Measurements from ENCODE around the gene TNFRSF21.
"Not testable (repeated sequence)": the region's sequence is repeated elsewhere in the genome, so short reads cannot be mapped to it uniquely, and the experiment has no call there.

TNFRSF21 gene

GRCh38 chr6:47309291-47310130 lies at the start of gene TNFRSF21:
Gene TNFRSF21 (minus strand): TSS chr6:47309905. CDS start chr6:47309511, 394 bp downstream.
- peak; percentile 59 for DNase-seq

GRCh38 chr6:47358440-47359225 lies 48.9 kb upstream of the TNFRSF21 start:
- no peak for DNase-seq

- no peak for DNase-seq
Measured at GRCh38 chr6:47357827-47358226, 48.1 kb upstream of the TNFRSF21 start.

DNA sequence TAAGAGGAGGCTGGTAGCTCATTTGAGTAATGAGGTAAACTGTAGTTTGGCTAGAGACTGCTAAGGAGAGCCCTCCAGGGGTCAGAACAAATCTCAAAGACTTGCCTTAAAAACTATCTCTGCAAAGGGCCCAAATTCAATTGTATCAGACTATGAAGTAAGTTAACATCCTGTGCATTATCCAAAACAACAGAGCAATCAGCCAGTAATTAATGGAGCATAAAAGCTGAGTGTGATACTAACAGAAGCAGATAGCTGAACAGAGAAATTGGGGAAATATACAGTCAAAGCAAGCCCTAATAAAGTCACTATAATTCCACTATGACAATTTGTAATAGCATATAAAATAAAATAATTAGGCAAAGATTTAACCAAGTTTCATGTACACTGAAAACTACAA lies 45.8 kb upstream of the TNFRSF21 start:
- DNase-seq, result no peak

- DNase-seq, result no peak
Measured at GRCh38 chr6:47353871-47354270, 44.2 kb upstream of the TNFRSF21 start.

GRCh38 chr6:47352966-47353365 lies 43.3 kb upstream of the TNFRSF21 start:
- DNase-seq, result no peak

GRCh38 chr6:47352194-47352920 lies 42.7 kb upstream of the TNFRSF21 start:
- no peak for DNase-seq

- no peak for DNase-seq
Measured at GRCh38 chr6:47351621-47352020, 41.9 kb upstream of the TNFRSF21 start.

GRCh38 chr6:47349931-47350330 lies 40.2 kb upstream of the TNFRSF21 start:
- DNase-seq, result no peak

- no peak for DNase-seq
Measured at GRCh38 chr6:47348316-47348863, 38.7 kb upstream of the TNFRSF21 start.

DNA sequence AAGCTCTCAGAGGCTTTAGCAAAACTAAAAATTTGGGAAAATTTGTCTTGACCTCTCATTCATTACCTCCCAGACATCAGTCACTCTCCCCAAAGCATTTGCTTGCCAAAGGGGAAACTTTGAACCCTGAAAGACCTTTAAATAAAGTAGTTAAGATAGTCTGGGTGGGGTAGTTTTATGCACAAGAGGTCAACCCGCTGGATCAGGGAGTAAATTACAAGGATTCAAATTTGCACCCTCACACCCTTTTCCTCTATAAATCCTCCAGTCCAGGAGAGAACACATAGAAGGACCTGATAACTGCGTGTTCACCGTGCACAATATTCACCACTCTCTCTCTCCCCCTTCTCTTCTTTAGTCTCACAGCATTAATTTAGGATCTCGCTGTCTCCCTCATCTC lies 36.1 kb upstream of the TNFRSF21 start:
- no peak for DNase-seq

DNA sequence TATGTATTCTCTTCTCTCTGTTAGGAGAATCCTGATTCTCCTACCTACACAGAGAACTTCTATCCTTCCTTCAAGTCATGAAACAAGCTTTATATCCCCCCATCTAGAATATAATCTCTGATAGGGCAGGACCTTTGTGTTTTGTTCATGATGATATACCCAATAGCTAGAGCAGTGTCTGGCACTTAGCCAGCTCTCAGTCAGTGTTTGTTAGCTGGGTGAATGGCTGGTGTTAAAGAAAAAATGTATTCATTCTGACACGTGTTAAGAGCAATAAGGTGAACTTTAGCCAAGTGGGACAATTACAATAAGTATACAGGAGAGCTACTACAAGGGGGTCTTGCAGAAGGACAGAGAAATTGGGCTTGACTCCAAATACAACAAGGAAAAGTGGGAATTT lies 34.3 kb upstream of the TNFRSF21 start:
- DNase-seq, result no peak

DNA sequence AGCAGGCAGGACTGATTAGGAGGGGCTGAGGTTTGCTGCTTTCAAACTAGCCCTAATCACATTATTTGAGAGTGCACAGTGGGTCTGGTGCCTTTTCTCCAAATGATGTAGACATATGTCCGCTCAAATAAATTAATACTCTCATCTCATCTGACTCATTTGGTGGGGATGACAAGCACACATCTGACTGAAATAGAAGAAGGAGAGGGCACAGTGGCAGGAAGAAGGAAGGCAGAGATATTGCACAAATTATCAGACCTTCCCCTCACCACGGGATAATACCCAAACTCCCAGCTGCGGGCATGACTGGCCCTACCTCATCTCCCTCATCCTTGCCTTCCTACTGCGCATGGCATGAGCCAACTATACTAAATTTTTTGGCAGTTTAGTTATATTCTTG lies 33.9 kb upstream of the TNFRSF21 start:
- no peak for DNase-seq

- DNase-seq, result no peak
Measured at GRCh38 chr6:47342824-47343223, 33.1 kb upstream of the TNFRSF21 start.

GRCh38 chr6:47337519-47337918 lies 27.8 kb upstream of the TNFRSF21 start:
- DNase-seq, result no peak

DNA sequence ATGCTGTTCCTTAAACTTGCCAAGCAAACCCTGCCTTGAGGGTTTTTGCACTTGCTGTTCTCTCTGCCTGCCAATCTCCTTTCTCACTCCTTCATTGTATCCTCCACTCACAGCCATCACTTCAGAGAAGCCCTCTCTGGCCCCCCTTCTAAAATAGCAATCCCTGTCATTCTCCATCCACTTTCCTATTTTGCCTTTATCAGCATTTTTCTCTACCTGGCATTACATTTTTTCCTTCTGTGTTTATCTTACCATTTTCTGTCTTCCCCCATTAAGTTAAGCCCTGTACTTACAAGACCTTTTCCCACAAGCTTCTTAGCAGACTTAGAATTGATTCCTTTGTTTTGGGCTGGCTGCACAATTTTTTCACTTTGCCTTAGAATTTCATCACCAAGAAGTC lies 26.6 kb upstream of the TNFRSF21 start:
- no peak for DNase-seq

DNA sequence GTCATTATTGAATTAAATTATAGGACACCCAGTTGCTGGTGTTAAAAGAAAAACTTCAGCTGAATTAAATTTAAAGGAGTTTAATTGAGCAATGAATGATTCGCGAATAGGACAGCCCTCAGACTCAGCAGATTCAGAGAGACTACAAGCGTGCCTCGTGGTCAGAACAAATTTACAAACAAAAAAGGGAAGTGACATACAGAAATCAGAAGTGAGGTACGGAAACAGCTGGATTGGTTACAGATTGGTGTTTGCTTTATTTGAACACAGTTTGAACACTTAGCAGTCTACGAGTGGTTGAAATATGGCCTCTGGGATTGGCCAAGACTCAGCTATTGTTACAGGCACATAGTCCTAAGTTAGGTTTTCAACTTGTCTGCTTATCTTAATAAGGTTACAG lies 25.8 kb upstream of the TNFRSF21 start:
- DNase-seq, result no peak

- no peak for DNase-seq
Measured at GRCh38 chr6:47334334-47334733, 24.6 kb upstream of the TNFRSF21 start.

DNA sequence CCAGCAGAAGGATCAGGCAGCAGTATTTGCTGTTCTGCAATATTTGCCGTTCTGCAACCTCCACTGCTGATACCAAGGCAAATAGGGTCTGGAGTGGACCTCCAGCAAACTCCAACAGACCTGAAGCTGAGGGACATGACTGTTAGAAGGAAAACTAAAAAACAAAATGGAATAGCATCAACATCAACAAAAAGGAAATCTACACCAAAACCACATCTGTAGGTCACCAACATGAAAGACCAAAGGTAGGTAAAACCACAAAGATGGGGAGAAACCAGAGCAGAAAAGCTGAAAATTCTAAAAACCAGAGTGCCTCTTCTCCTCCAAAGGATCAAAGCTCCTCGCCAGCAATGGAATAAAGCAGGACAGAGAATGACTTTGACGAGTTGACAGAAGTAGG lies 18.9 kb upstream of the TNFRSF21 start:
- DNase-seq, result not testable (repeated sequence)

- DNase-seq, result not testable (repeated sequence)
Measured at GRCh38 chr6:47328139-47328538, 18.4 kb upstream of the TNFRSF21 start.

DNA sequence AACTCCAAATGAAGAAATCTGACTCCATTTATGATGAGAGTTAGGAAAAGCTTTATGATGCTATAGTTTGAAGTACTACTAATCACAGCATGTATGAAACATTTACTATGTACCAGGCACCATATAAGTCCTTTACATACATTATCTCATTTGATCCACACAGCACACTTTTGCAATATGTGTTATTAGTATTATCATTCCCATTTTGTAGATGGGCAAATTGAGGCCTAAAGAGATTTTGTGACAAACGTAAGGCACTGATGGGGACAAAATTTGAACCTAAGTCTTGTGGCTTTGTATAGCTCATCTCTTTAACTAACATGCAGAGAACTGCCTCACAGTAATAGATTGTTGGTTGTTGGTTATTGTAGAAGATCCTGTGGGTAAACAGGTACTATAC lies 14.2 kb upstream of the TNFRSF21 start:
- DNase-seq, result no peak

- DNase-seq, result no peak
Measured at GRCh38 chr6:47323321-47323720, 13.6 kb upstream of the TNFRSF21 start.

- no peak for DNase-seq
Measured at GRCh38 chr6:47321577-47321976, 11.9 kb upstream of the TNFRSF21 start.

All from activated CD4-positive, alpha-beta T cell treated with anti-CD3 and anti-CD28 coated beads for 1 hour (primary cell).